IPS DF 6.9 (cell line): Measurements from ENCODE around the gene KCNQ1.

ENCODE experiments used
- DNase-seq: peaks from one replicate; pipeline ENCODE4 v3.0.0-alpha.2; 2013; ENCODE audit warnings: low read depth, low spot score
- H3K27ac ChIP-seq: one replicate; pipeline ENCODE4 v1.5.1; 2013; ENCODE audit warnings: low read length, control low read depth
- H3K27me3 ChIP-seq: 2 replicates; pipeline ENCODE4 v1.6.1; 2013; ENCODE audit warnings: mild to moderate bottlenecking, low read length; ENCODE audit not compliant: control insufficient read depth, insufficient read depth
- H3K36me3 ChIP-seq: 2 replicates; pipeline ENCODE4 v1.6.1; 2013; ENCODE audit warnings: low read length; ENCODE audit not compliant: control insufficient read depth, insufficient read depth
- H3K4me1 ChIP-seq: 2 replicates; pipeline ENCODE4 v1.6.1; 2013; ENCODE audit warnings: low read length; ENCODE audit not compliant: control insufficient read depth, insufficient read depth
- H3K4me3 ChIP-seq: 2 replicates; pipeline ENCODE4 v1.5.1; 2013; ENCODE audit warnings: mild to moderate bottlenecking, low read length
- H3K9me3 ChIP-seq: 2 replicates; pipeline ENCODE4 v1.6.1; 2013; ENCODE audit warnings: low read length, inconsistent platforms; ENCODE audit not compliant: control insufficient read depth, insufficient read depth
- WGBS: extraction: QIAGEN DNeasy Blood & Tissue Kit; methylation state at CpG from one replicate; pipeline ENCODE4 v1.1.7; 2013; ENCODE audit warnings: mixed read lengths, missing lambda C conversion rate; ENCODE audit not compliant: insufficient read length, insufficient coverage; 5-methylcytosine and 5-hydroxymethylcytosine counted together

The KCNQ1 gene

DNA sequence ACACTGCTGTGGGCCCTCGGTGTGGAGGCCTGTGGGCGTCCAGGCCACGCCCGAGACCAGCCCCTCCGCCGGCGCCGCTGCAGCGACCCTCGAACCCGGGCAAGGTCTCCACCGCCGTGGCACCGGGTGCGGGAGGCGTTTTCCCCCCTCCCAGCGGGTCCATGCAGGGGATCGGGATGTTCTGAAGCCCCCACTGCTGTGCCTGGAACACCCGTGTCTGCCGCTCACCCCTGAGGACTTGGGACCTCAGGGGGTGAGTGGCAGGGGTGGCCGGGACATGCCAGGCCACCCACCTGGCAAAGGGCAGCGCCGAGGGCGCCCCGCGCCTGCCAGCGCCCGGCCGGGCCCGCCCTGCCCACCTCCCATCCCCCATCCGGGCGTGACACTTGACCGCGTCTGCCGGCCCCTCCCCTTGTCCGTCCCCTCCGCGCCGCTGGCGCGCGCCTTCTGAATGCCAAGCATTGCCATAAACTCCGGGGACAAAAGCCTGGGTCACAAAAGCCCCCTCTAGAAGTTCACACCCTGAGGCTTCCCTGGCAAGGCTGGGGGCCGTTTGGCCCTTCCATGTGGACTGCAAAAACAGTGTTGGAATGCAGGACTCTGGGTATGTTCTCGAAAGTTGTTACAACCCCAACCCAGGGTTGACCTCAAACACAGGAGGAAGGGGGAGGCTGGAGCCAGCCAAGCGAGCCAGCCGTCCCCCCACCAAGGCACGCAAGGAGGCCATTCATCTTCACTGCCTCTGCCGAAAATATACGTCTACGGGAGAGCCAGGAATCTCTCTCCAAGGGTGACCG lies 255.8 kb downstream of the KCNQ1 start:
- H3K27me3 ChIP-seq, result no peaks in the 10 kb centered on the region; the same call in 1 of the 2 replicates
- peak overlapping the region; percentile 36; the same call in 1 of the 2 replicates for H3K4me3 ChIP-seq
- H3K36me3 ChIP-seq, result no peaks in the 10 kb centered on the region; the same call in 1 of the 2 replicates
- no peak overlapping the region for H3K27ac ChIP-seq
- no CpG with 5 or more reads among the region's 52 CpGs for WGBS
- H3K4me1 ChIP-seq, result peaks cover 14% of the 10 kb centered on the region
- H3K9me3 ChIP-seq, result no peaks in the 10 kb centered on the region
- no peak for DNase-seq

DNA sequence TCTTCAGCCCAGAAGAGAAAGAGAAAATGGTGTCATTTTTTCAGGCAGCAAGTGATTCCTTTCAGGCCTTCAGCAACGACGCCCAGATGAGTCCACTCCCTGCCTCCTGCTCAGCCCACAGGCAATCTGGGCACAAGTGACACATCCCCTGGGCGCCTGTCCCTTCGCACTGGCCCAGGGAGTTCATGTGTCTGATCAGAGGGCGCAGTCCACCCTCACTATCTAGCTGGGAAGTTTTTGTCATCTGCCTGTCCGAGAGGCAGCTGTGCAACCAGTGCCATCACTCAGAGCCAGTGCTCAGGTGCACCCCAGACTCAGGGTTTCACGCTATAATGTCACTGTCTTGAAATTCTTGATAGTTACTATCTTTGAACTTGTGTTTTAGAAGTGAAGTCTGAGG lies 256.4 kb downstream of the KCNQ1 start:
- peaks cover 13% of the 10 kb centered on the region for H3K4me1 ChIP-seq
- WGBS, result no CpG with 5 or more reads among the region's 7 CpGs
- no peak for DNase-seq
- no peaks in the 10 kb centered on the region; the same call in 1 of the 2 replicates for H3K27me3 ChIP-seq
- no peak overlapping the region for H3K27ac ChIP-seq
- no peaks in the 10 kb centered on the region for H3K9me3 ChIP-seq
- no peaks in the 10 kb centered on the region; the same call in 1 of the 2 replicates for H3K36me3 ChIP-seq
- no peak overlapping the region for H3K4me3 ChIP-seq

- Histone ChIP-seq H3K36me3 (no peaks in the 10 kb centered on the region; the same call in 1 of the 2 replicates), H3K9me3 (no peaks in the 10 kb centered on the region), H3K27me3 (peaks cover 3% of the 10 kb centered on the region; the same call in 1 of the 2 replicates), H3K4me3 (no peak overlapping the region), H3K4me1 (peaks cover 12% of the 10 kb centered on the region), H3K27ac (no peak overlapping the region)
- no CpG with 5 or more reads among the region's 5 CpGs for WGBS
- no peak for DNase-seq
Observed at GRCh38 chr11:2701898-2702434, 257.2 kb downstream of the KCNQ1 start.

- peaks cover 12% of the 10 kb centered on the region for H3K4me1 ChIP-seq
- no peak overlapping the region for H3K27ac ChIP-seq
- no CpG with 5 or more reads among the region's 17 CpGs for WGBS
- no peak overlapping the region for H3K4me3 ChIP-seq
- H3K27me3 ChIP-seq, result peaks cover 3% of the 10 kb centered on the region; the same call in 1 of the 2 replicates
- no peak for DNase-seq
- H3K36me3 ChIP-seq, result no peaks in the 10 kb centered on the region; the same call in 1 of the 2 replicates
- no peaks in the 10 kb centered on the region for H3K9me3 ChIP-seq
Observed at GRCh38 chr11:2702771-2703362, 258.1 kb downstream of the KCNQ1 start.

GRCh38 chr11:2703363-2704141 lies 258.7 kb downstream of the KCNQ1 start:
- peaks cover 3% of the 10 kb centered on the region; the same call in 1 of the 2 replicates for H3K27me3 ChIP-seq
- H3K36me3 ChIP-seq, result no peaks in the 10 kb centered on the region; the same call in 1 of the 2 replicates
- H3K4me1 ChIP-seq, result peaks cover 12% of the 10 kb centered on the region
- no peak overlapping the region for H3K4me3 ChIP-seq
- no peak overlapping the region for H3K27ac ChIP-seq
- no CpG with 5 or more reads among the region's 16 CpGs for WGBS
- DNase-seq, result no peak
- no peaks in the 10 kb centered on the region for H3K9me3 ChIP-seq

DNA sequence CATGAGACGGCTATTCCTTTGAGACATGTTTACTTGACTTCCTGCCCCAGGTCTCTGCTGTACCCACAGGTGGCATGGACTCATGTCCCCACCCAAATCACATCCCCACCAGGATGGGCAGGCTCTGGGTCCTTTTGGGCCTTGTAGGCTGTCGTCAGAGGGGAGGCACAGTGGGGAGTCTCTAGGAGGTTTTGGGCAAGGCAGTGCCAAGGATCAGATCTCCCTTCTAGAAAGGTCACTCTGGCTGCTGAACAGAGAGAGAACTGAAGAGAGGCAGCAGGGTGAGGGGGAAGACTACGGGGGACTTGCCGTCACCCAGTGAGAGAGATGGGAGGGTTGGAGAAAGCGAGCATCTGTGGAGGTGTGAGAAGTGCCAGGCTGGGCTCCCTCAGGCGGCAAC lies 259.5 kb downstream of the KCNQ1 start:
- DNase-seq, result no peak
- Histone ChIP-seq H3K36me3 (no peaks in the 10 kb centered on the region; the same call in 1 of the 2 replicates), H3K27me3 (peaks cover 3% of the 10 kb centered on the region; the same call in 1 of the 2 replicates), H3K4me3 (no peak overlapping the region), H3K9me3 (no peaks in the 10 kb centered on the region), H3K27ac (no peak overlapping the region), H3K4me1 (peaks cover 12% of the 10 kb centered on the region)
- WGBS, result no CpG with 5 or more reads among the region's 6 CpGs

GRCh38 chr11:2704896-2705606 lies 260.2 kb downstream of the KCNQ1 start:
- peaks cover 3% of the 10 kb centered on the region; the same call in 1 of the 2 replicates for H3K27me3 ChIP-seq
- no peaks in the 10 kb centered on the region; the same call in 1 of the 2 replicates for H3K36me3 ChIP-seq
- no peak for DNase-seq
- no peaks in the 10 kb centered on the region for H3K9me3 ChIP-seq
- peaks cover 12% of the 10 kb centered on the region for H3K4me1 ChIP-seq
- no peak overlapping the region for H3K27ac ChIP-seq
- no peak overlapping the region for H3K4me3 ChIP-seq
- no CpG with 5 or more reads among the region's 14 CpGs for WGBS

- Histone ChIP-seq H3K4me3 (no peak overlapping the region), H3K27me3 (peaks cover 3% of the 10 kb centered on the region; the same call in 1 of the 2 replicates), H3K4me1 (peaks cover 10% of the 10 kb centered on the region), H3K36me3 (no peaks in the 10 kb centered on the region), H3K9me3 (no peaks in the 10 kb centered on the region), H3K27ac (no peak overlapping the region)
- no peak for DNase-seq
- no CpG with 5 or more reads among the region's 1 CpG for WGBS
Observed at GRCh38 chr11:2706321-2706720, 261.5 kb downstream of the KCNQ1 start.

DNA sequence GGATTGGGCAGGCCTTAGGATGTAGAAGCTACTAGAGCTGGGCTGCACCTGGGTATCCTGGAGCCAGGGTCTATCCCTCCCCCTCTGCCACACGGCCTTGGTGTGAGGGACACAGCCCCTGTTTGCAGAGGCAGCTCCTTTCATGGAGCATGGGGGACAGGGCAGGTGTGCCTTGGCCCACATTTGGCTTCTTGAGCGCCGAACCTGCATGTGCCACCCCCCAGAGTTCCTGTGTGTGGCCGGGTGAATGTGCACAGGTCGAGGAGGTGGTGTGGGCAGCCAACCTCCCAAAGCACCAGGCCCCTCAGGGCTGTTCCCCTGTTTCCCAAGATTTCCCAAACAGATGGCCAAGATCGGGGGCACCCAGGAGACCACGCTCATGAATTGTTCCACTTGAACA lies 262.9 kb downstream of the KCNQ1 start:
- Histone ChIP-seq H3K4me3 (no peak overlapping the region), H3K27me3 (peaks cover 3% of the 10 kb centered on the region; the same call in 1 of the 2 replicates), H3K9me3 (no peaks in the 10 kb centered on the region), H3K27ac (no peak overlapping the region), H3K36me3 (no peaks in the 10 kb centered on the region), H3K4me1 (peaks cover 6% of the 10 kb centered on the region)
- WGBS, result no CpG with 5 or more reads among the region's 7 CpGs
- DNase-seq, result no peak
